Measurements from ENCODE around the gene SUPT16H.

Gene SUPT16H
- total RNA-seq: 122 to 445 (median 242) reads per million in 9 experiments

- ATAC-seq (replicated peaks) (peak; percentile 93), DNase-seq (peak; percentile 93 to 94 (median 94))
- peak within 1 kb of the TSS; percentile 92 to 97 for H3K4me3 Mint-ChIP-seq
- no peaks in the 10 kb centered on the region for H3K27me3 Mint-ChIP-seq
- peak within 1 kb of the TSS; percentile 99 for H3K27ac Mint-ChIP-seq
- peaks cover 18 to 38% of the 10 kb centered on the region in 2 donors for H3K4me1 Mint-ChIP-seq (ENCODE audit: low read depth in 2 of 2)
- H3K9me3 Mint-ChIP-seq: no peaks in the 10 kb centered on the region
- H3K36me3 Mint-ChIP-seq (ENCODE audit: insufficient read depth): peaks cover 34% of the 10 kb centered on the region
These were observed at the start of gene SUPT16H for GRCh38 chr14:21383848-21384493. Gene SUPT16H (minus strand): TSS chr14:21384019. CDS start chr14:21383927, 92 bp downstream.

GRCh38 chr14:21431126-21431525, 47.3 kb upstream of the SUPT16H start:
- Mint-ChIP-seq H3K4me3 (no peak overlapping the region), H3K27me3 (no peaks in the 10 kb centered on the region), H3K4me1 (ENCODE audit: low read depth in 2 of 2) (peaks cover 16 to 43% of the 10 kb centered on the region in 2 donors), H3K9me3 (no peaks in the 10 kb centered on the region), H3K27ac (no peak overlapping the region), H3K36me3 (ENCODE audit: insufficient read depth) (peaks cover 50% of the 10 kb centered on the region)
- ATAC-seq (replicated peaks) (no peak), DNase-seq (no peak)

- DNase-seq (no peak), ATAC-seq (replicated peaks) (no peak)
- Mint-ChIP-seq H3K4me1 (ENCODE audit: low read depth in 2 of 2) (peaks cover 2 to 23% of the 10 kb centered on the region in 2 donors), H3K27ac (peak overlapping the region in 1 of 2 donors; percentile 6), H3K4me3 (no peak overlapping the region), H3K9me3 (no peaks in the 10 kb centered on the region), H3K36me3 (ENCODE audit: insufficient read depth) (peaks cover 66% of the 10 kb centered on the region), H3K27me3 (no peaks in the 10 kb centered on the region)
These were observed 45.1 kb upstream of the SUPT16H start for GRCh38 chr14:21428930-21429329.

- peaks cover 83% of the 10 kb centered on the region for H3K36me3 Mint-ChIP-seq (ENCODE audit: insufficient read depth)
- no peak for DNase-seq
- H3K27me3 Mint-ChIP-seq: no peaks in the 10 kb centered on the region
- no peak overlapping the region for H3K27ac Mint-ChIP-seq
- H3K4me3 Mint-ChIP-seq: no peak overlapping the region
- ATAC-seq (replicated peaks): no peak
- H3K9me3 Mint-ChIP-seq: no peaks in the 10 kb centered on the region
- H3K4me1 Mint-ChIP-seq (ENCODE audit: low read depth in 2 of 2): peaks cover 2 to 10% of the 10 kb centered on the region in 2 donors
These were observed 42.9 kb upstream of the SUPT16H start for GRCh38 chr14:21426692-21427091.

- Mint-ChIP-seq H3K27ac (peak overlapping the region in 1 of 2 donors; percentile 75), H3K9me3 (no peaks in the 10 kb centered on the region), H3K4me1 (ENCODE audit: low read depth in 2 of 2) (no peaks in the 10 kb centered on the region), H3K27me3 (no peaks in the 10 kb centered on the region), H3K36me3 (ENCODE audit: insufficient read depth) (peaks cover 93% of the 10 kb centered on the region), H3K4me3 (no peak overlapping the region)
- no peak for DNase-seq
- no peak for ATAC-seq (replicated peaks)
These were observed 35.7 kb upstream of the SUPT16H start for GRCh38 chr14:21419528-21419927.

- peaks cover 92% of the 10 kb centered on the region for H3K36me3 Mint-ChIP-seq (ENCODE audit: insufficient read depth)
- DNase-seq: no peak
- no peaks in the 10 kb centered on the region for H3K4me1 Mint-ChIP-seq (ENCODE audit: low read depth in 2 of 2)
- H3K4me3 Mint-ChIP-seq: no peak overlapping the region
- H3K27me3 Mint-ChIP-seq: no peaks in the 10 kb centered on the region
- ATAC-seq (replicated peaks): no peak
- H3K27ac Mint-ChIP-seq: no peak overlapping the region
- no peaks in the 10 kb centered on the region for H3K9me3 Mint-ChIP-seq
These were observed 31.5 kb upstream of the SUPT16H start for GRCh38 chr14:21415329-21415728.

- Mint-ChIP-seq H3K9me3 (no peaks in the 10 kb centered on the region), H3K36me3 (ENCODE audit: insufficient read depth) (peaks cover 92% of the 10 kb centered on the region), H3K4me3 (no peak overlapping the region), H3K27me3 (no peaks in the 10 kb centered on the region), H3K4me1 (ENCODE audit: low read depth in 2 of 2) (no peaks in the 10 kb centered on the region), H3K27ac (peak overlapping the region in 1 of 2 donors; percentile 8)
- ATAC-seq (replicated peaks) (no peak), DNase-seq (no peak)
These were observed 30.4 kb upstream of the SUPT16H start for GRCh38 chr14:21414137-21414631.

- DNase-seq: no peak
- Mint-ChIP-seq H3K36me3 (ENCODE audit: insufficient read depth) (peaks cover 93% of the 10 kb centered on the region), H3K4me1 (ENCODE audit: low read depth in 2 of 2) (no peaks in the 10 kb centered on the region), H3K27me3 (no peaks in the 10 kb centered on the region), H3K4me3 (no peak overlapping the region), H3K27ac (no peak overlapping the region), H3K9me3 (no peaks in the 10 kb centered on the region)
- no peak for ATAC-seq (replicated peaks)
These were observed 24.3 kb upstream of the SUPT16H start for GRCh38 chr14:21408147-21408546.

- no peaks in the 10 kb centered on the region for H3K27me3 Mint-ChIP-seq
- ATAC-seq (replicated peaks) (no peak), DNase-seq (no peak)
- no peaks in the 10 kb centered on the region for H3K9me3 Mint-ChIP-seq
- peaks cover 93% of the 10 kb centered on the region for H3K36me3 Mint-ChIP-seq (ENCODE audit: insufficient read depth)
- no peak overlapping the region for H3K4me3 Mint-ChIP-seq
- H3K4me1 Mint-ChIP-seq (ENCODE audit: low read depth in 2 of 2): no peaks in the 10 kb centered on the region
- H3K27ac Mint-ChIP-seq: no peak overlapping the region
These were observed 22.4 kb upstream of the SUPT16H start for GRCh38 chr14:21406213-21406612.

GRCh38 chr14:21405097-21405496, 21.3 kb upstream of the SUPT16H start:
- Mint-ChIP-seq H3K4me3 (no peak overlapping the region), H3K4me1 (ENCODE audit: low read depth in 2 of 2) (no peaks in the 10 kb centered on the region), H3K9me3 (no peaks in the 10 kb centered on the region), H3K36me3 (ENCODE audit: insufficient read depth) (peaks cover 95% of the 10 kb centered on the region), H3K27me3 (no peaks in the 10 kb centered on the region), H3K27ac (no peak overlapping the region)
- ATAC-seq (replicated peaks) (no peak), DNase-seq (no peak)

- Mint-ChIP-seq H3K9me3 (no peaks in the 10 kb centered on the region), H3K4me1 (ENCODE audit: low read depth in 2 of 2) (no peaks in the 10 kb centered on the region), H3K27ac (no peak overlapping the region), H3K36me3 (ENCODE audit: insufficient read depth) (peaks cover 95% of the 10 kb centered on the region), H3K27me3 (no peaks in the 10 kb centered on the region), H3K4me3 (no peak overlapping the region)
- ATAC-seq (replicated peaks): no peak
- DNase-seq: no peak
These were observed 15.6 kb upstream of the SUPT16H start for GRCh38 chr14:21399311-21399870.

- H3K27me3 Mint-ChIP-seq: no peaks in the 10 kb centered on the region
- peaks cover 96% of the 10 kb centered on the region for H3K36me3 Mint-ChIP-seq (ENCODE audit: insufficient read depth)
- no peak overlapping the region for H3K4me3 Mint-ChIP-seq
- no peak for DNase-seq
- no peak for ATAC-seq (replicated peaks)
- H3K9me3 Mint-ChIP-seq: no peaks in the 10 kb centered on the region
- H3K27ac Mint-ChIP-seq: no peak overlapping the region
- H3K4me1 Mint-ChIP-seq (ENCODE audit: low read depth in 2 of 2): no peaks in the 10 kb centered on the region
These were observed 15.1 kb upstream of the SUPT16H start for GRCh38 chr14:21398901-21399300.

GRCh38 chr14:21395450-21395849, 11.6 kb upstream of the SUPT16H start:
- DNase-seq (no peak), ATAC-seq (replicated peaks) (no peak)
- Mint-ChIP-seq H3K4me3 (no peak overlapping the region), H3K36me3 (ENCODE audit: insufficient read depth) (peaks cover 95% of the 10 kb centered on the region), H3K9me3 (no peaks in the 10 kb centered on the region), H3K27me3 (no peaks in the 10 kb centered on the region), H3K4me1 (ENCODE audit: low read depth in 2 of 2) (no peaks in the 10 kb centered on the region), H3K27ac (no peak overlapping the region)

Measured in effector memory CD8-positive, alpha-beta T cell (primary cell).